ENCODE measurements around the gene ANKRD34C.
A peak's percentile ranks its signal among the peaks of the same experiment; 100 is the strongest.
"Not testable (repeated sequence)": the region's sequence is repeated elsewhere in the genome, so short reads cannot be mapped to it uniquely, and the experiment has no call there.

The ANKRD34C gene

DNA sequence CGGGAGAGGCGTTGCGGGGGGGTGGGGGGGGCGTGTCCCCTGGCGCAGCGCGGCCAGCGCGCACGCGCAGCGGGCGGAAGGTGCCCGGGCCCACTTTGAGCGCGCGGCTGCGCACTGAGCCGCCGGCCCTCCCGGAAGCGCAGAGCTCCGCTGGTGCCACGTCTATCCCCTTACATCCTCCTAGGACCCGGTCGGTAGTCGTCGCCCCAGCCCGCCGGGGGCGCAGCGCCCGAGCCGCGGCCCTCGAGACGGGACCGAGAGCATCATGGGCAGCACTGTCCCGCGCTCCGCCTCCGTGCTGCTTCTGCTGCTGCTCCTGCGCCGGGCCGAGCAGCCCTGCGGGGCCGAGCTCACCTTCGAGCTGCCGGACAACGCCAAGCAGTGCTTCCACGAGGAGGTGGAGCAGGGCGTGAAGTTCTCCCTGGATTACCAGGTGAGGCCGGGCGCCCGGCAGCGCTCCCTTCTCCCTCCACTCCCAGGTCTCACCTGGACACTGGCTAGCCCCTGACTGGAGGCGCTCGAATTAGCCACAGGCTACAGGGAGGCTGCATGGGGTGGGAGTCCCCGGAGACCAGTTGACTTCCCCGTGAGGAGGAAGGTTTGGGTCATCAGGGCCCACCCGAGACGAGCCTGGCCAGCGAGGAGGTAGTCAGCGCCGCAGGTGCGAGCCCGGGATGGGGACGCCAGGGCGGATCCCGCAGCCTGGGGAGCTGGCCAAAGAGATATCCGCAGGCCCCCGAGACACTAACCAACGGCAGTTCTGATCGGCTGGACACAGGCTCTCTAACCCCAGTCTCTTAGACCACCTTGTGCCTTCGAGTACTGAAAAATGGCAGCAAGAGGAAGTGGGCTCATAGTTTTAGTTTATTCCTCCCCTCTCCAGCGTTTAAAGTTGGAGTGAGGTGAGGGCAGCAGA is 28.7 kb downstream of the ANKRD34C start, which contains the start of gene TMED3:
Gene TMED3 (plus strand): TSS at position 128 of the 916 bp plus-strand sequence. CDS start 138 bp downstream, at position 266.
- peak; percentile 74 to 82 for DNase-seq (ENCODE audit: low read depth in 2 of 2)

DNA sequence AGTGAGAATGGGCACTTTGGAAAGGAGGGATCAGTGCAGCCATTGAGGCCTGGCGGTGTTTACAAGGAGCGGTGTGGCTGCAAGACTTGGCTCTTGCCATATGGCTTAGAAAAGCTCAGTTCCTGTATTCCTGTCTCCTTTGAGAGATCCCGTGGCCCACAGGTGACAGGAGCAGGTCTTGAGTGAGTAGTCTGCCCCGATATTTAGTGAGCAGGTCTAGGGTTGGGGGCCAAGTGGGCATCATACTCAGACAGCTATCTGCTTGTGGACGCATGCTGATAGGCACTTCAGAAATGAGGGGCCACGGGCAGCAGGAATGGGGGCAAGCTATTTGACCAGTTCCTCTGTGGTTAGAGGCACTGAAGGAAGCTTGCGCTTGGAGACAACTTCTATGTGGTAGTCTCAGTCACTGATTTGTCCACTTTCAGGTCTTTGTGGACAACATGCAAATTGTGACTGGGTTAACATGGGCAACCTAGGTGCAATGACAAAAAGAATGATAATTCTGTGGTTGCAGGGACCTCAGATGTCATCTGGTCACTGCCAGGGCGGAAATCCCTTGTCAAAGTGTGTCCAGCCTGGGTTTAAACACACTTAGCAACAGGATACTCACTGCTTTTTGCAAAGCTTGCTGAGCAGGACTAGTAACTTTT is 29.5 kb downstream of the ANKRD34C start:
- no peak for DNase-seq (ENCODE audit: low read depth in 2 of 2)

DNA sequence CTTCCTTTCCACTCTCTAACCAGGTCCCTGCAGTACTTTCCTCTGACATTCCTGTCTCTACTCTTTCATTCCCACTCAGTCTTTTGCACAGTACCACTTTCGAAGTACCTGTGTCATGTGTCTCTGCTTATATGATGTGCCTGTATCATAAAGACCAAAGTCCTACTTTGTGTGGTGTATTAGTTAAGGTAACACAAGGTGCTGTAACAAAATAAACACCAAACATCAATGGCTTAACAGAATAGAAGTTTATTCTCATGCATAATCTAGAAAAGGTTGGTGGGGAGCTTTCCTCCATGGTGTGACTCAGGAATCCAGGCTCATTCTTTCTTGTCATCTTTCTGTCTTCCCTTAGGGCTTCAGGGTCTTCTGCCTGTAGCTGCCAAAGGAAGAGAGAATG is 31.7 kb downstream of the ANKRD34C start:
- no peak for DNase-seq (ENCODE audit: low read depth in 2 of 2)

DNA sequence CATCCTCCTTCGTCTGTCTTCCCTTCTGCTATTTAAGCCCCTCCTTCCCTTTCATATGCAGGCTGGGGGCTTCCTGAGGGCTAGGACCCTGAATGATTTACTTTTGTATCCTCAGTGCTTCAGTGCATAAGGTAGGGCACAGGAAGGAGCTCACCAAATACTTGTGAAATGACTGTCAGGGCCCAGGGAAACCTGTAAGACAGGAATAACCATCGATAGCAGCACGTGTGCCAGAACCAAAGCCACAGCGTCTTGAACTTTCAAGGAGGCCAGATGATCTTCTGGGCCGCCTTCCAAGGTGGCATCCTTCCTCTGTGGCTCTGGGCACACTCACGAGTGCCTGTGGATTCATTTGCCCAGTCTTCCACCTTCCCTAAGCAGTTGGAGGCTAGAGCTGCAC is 32.3 kb downstream of the ANKRD34C start:
- DNase-seq (ENCODE audit: low read depth in 2 of 2) = no peak

DNA sequence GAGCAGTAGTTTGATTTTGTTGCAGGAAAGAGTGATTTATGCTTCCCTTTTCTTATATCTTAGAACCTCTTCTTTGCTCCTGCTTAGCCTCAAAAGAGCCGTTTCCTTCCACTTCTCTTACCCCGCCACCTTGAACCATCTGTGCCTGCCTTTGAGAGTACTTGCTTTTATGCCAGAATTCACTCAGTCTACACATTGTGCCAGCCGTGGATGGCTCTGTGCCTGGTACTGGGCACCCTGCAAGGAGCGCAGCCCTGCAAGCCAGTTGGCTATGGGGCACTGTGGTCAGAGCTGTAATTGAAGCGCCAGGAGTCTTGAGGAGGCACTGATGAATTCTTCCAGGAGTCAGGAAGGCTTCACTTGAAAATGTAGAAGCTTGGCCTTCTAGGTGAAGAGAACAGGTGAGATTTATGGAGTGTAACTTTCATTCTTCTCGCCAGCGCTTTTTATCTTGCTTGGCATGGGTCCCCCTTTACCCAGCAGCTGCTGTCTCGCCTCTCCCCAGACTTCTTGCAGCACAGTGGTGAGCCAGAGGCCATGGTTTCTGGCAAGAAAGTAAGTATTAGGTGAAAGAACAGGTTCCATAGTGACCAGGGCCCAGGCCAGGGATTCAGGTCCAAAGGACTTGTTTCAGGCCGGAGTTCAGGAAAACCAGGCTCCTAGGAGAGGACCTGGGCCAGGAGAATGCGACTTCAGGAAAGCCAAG is 33.3 kb downstream of the ANKRD34C start:
- DNase-seq (ENCODE audit: low read depth in 2 of 2) = no peak

DNA sequence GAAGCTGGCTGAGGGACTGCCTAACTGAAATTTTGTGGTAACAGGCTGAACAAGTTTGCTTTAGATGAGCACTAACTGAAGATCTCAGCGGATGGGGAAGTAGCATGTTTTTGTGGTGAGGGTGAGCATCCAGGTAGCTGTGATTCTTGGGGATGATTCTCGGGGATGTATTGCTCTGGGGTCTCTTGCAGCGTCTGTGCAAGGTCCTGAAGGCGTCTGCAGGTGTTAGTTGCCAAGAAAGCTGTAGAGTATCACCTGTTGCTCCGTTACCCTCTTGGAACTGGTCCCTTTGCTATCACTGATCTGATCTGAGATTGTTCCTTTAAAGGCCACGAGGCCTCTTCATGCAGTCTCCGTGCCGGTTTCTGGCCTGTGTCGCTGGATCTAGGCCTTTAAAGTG is 34.3 kb downstream of the ANKRD34C start:
- DNase-seq (ENCODE audit: low read depth in 2 of 2) = no peak

DNA sequence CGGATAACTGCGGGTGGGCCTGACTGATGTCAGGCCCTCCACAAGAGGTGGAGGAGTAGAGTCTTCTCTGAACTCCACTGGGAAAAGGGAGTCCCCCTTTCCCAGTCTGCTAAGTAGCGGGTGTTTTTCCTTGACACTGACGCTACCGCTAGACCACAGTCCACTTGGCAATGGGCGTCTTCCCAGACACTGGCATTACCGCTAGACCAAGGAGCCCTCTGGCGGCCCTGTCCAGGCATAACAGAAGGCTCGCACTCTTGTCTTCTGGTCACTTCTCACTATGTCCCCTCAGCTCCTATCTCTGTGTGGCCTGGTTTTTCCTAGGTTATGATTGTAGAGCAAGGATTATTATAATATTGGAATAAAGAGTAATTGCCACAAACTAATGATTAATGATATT is 37.5 kb downstream of the ANKRD34C start:
- DNase-seq (ENCODE audit: low read depth in 2 of 2) = not testable (repeated sequence)

DNA sequence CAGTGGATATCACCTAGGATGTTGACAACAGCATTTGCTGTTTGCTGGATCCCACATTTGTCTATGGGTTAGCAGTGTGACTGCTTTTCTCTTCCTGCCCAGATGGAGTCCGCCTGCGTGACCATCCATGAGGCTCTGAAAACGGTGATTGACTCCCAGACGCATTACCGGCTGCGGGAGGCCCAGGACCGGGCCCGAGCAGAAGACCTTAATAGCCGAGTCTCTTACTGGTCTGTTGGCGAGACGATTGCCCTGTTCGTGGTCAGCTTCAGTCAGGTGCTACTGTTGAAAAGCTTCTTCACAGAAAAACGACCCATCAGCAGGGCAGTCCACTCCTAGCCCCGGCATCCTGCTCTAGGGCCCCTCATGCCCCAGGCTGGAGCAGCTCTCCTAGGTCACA is 39.4 kb downstream of the ANKRD34C start:
- no peak for DNase-seq (ENCODE audit: low read depth in 2 of 2)

DNA sequence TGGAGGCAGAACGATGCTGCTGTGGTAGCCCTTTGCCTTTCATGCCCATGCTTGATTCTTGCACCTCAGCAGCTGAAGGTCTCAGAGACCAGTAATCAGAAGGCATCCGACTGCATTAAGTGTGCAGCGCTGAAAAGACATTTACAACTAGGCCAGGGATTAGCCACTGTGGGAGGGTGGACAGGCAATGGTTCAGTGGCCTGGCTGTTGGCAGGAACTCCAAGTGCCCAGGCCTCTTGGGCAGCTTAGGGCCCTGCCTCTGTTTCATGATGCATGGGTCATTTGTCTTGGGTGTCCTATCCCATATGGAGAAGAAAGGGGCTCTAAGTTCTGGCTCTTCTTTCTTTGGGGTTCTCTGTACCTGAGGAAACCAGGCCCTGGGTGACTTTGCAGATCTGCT is 39.8 kb downstream of the ANKRD34C start:
- no peak for DNase-seq (ENCODE audit: low read depth in 2 of 2)

DNA sequence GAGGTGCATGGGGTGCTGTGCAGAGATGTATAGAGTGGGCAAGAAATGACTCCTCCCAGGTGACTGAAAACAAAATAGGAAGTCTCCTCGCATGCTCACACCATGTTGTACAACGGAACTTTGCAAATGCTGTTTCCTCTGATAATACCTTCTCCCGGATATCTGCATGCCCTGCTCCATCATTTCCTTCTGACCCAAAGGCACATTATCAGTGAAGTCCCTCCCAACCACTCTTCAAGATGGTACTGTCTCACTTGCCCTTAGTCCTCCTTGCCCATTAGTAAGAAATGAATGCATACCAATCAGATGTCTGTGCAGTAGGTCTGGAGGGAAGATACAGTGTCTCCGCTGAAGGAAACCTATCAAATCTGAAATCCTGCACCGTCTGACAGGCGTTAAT is 40.4 kb downstream of the ANKRD34C start:
- no peak for DNase-seq (ENCODE audit: low read depth in 2 of 2)

DNA sequence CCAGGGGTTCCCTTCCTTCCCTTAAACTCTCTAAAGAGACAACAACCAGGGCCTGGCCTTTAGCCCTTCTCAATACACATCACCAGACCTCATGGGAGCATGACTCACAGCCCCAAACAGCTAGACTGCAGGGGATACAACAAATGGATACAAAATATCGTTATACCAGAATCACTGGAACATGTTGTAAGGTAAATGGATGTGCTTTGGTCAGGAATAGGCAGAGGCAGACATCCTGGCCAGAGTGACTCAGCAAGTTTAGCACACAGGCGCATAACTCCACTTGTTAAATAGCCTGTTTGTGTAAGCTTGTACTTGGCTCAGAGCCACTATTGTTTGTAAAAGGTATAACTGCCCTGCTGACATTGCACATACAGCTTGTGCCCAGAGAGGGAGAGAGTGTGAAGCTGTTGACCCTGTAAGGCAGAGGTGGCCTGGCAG is 46.7 kb downstream of the ANKRD34C start:
- DNase-seq (ENCODE audit: low read depth in 2 of 2) = no peak
